ENCODE measurements around the gene LBP. TPM values are rescaled to one million over a fixed set of nuclear protein-coding genes. Genes with fewer than 3 reads are reported as not detected.

Gene LBP
- polyA plus RNA-seq, 1 donor from 2014 or later: not detected

DNA sequence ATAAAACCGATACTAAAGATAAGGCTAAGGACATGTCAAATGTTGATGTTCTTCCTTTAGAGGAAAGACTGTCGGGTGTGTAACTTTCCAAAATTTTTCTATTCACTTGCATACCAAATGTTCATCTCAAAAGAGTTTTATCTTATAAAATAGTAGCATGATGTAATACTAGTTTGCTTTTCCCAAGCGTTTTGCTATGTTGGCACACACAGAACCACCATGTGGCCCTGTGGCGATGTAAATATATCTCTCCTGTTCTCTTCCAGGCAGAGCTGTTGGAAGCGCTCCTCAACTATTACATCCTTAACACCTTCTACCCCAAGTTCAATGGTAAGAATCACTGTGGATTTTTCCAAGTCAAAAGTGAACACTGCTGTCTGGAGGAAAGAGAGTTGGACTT is 26.5 kb downstream of the LBP start:
- Histone ChIP-seq H3F3A (ENCODE audit: insufficient read depth, low read length, poor library complexity, severe bottlenecking) (no peaks in the 10 kb centered on the region), H3K4me3 (ENCODE audit: low read length) (no peak overlapping the region), H3K9ac (ENCODE audit: low read length) (no peak overlapping the region), H3K9me3 (ENCODE audit: low read length) (no peaks in the 10 kb centered on the region), H3K27me3 (ENCODE audit: insufficient read depth, low read depth, low read length) (no peaks in the 10 kb centered on the region), H2AFZ (ENCODE audit: low read depth, low read length) (no peak overlapping the region), H3K4me2 (ENCODE audit: low read length) (no peak overlapping the region), H3K9me2 (ENCODE audit: insufficient read depth, low read length) (no peaks in the 10 kb centered on the region), H3K36me3 (ENCODE audit: insufficient read depth, low read length) (no peaks in the 10 kb centered on the region), H4K20me1 (ENCODE audit: insufficient read depth) (no peaks in the 10 kb centered on the region), H3K27ac (ENCODE audit: low read length) (no peak overlapping the region), H3K79me2 (replicated peaks; ENCODE audit: insufficient read depth, low read length) (no peaks in the 10 kb centered on the region)
- TF ChIP-seq POLR2AphosphoS5 (IDR thresholded peaks at IDR 0.05): no peak
- no peak for TF ChIP-seq TAF1 (IDR thresholded peaks at IDR 0.05; ENCODE audit: low read depth)
- no peak for TF ChIP-seq SMC3 (conservative IDR thresholded peaks at IDR 0.05; ENCODE audit: poor library complexity)
- TF ChIP-seq RAD21 (conservative IDR thresholded peaks at IDR 0.05): no peak
- no peak for TF ChIP-seq EZH2 (IDR thresholded peaks at IDR 0.05; ENCODE audit: borderline replicate concordance, insufficient read depth, low read length, poor library complexity, severe bottlenecking)
- TF ChIP-seq, protein P1, sequence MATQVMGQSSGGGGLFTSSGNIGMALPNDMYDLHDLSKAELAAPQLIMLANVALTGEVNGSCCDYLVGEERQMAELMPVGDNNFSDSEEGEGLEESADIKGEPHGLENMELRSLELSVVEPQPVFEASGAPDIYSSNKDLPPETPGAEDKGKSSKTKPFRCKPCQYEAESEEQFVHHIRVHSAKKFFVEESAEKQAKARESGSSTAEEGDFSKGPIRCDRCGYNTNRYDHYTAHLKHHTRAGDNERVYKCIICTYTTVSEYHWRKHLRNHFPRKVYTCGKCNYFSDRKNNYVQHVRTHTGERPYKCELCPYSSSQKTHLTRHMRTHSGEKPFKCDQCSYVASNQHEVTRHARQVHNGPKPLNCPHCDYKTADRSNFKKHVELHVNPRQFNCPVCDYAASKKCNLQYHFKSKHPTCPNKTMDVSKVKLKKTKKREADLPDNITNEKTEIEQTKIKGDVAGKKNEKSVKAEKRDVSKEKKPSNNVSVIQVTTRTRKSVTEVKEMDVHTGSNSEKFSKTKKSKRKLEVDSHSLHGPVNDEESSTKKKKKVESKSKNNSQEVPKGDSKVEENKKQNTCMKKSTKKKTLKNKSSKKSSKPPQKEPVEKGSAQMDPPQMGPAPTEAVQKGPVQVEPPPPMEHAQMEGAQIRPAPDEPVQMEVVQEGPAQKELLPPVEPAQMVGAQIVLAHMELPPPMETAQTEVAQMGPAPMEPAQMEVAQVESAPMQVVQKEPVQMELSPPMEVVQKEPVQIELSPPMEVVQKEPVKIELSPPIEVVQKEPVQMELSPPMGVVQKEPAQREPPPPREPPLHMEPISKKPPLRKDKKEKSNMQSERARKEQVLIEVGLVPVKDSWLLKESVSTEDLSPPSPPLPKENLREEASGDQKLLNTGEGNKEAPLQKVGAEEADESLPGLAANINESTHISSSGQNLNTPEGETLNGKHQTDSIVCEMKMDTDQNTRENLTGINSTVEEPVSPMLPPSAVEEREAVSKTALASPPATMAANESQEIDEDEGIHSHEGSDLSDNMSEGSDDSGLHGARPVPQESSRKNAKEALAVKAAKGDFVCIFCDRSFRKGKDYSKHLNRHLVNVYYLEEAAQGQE (IDR thresholded peaks at IDR 0.05; ENCODE audit: borderline replicate concordance): no peak
- no peak for TF ChIP-seq MXI1 (conservative IDR thresholded peaks at IDR 0.05; ENCODE audit: poor library complexity, severe bottlenecking)
- TF ChIP-seq, protein P2, sequence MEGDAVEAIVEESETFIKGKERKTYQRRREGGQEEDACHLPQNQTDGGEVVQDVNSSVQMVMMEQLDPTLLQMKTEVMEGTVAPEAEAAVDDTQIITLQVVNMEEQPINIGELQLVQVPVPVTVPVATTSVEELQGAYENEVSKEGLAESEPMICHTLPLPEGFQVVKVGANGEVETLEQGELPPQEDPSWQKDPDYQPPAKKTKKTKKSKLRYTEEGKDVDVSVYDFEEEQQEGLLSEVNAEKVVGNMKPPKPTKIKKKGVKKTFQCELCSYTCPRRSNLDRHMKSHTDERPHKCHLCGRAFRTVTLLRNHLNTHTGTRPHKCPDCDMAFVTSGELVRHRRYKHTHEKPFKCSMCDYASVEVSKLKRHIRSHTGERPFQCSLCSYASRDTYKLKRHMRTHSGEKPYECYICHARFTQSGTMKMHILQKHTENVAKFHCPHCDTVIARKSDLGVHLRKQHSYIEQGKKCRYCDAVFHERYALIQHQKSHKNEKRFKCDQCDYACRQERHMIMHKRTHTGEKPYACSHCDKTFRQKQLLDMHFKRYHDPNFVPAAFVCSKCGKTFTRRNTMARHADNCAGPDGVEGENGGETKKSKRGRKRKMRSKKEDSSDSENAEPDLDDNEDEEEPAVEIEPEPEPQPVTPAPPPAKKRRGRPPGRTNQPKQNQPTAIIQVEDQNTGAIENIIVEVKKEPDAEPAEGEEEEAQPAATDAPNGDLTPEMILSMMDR (IDR thresholded peaks at IDR 0.05; ENCODE audit: poor library complexity, severe bottlenecking): no peak
- TF ChIP-seq EP300 (conservative IDR thresholded peaks at IDR 0.05; ENCODE audit: poor library complexity, severe bottlenecking): no peak

DNA sequence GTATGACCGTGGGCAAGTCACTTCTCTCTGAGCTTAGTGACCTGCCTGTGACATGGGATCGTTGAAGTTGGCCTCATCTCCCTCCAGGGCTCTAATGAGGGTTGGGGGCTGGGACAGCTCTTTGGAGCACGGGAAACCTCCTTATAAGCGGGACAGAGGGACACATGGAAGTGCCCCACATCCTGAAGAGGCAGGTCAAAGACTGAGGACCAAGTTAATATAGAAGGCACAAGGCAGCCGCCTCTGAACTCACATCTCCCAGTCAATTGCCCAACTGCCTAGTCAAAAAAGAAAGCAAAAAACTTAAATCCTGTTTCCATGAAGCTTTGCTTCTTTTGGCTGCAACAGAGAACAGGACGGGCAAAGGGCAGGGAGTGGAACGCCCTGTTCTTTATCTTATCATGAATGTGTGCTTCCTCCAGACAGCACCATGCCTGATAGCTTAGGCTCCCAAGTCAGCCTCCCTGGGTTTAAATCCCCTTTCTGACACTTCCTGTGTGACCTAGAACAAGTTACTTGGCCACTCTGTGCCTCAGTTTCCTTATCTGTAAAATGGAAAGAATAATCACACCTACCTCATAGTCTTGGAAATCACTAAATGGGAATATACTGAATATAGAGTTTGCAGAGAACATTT is 27.1 kb downstream of the LBP start:
- Histone ChIP-seq H3F3A (ENCODE audit: insufficient read depth, low read length, poor library complexity, severe bottlenecking) (no peaks in the 10 kb centered on the region), H3K27me3 (ENCODE audit: insufficient read depth, low read depth, low read length) (no peaks in the 10 kb centered on the region), H3K9ac (ENCODE audit: low read length) (no peak overlapping the region), H2AFZ (ENCODE audit: low read depth, low read length) (no peak overlapping the region), H4K20me1 (ENCODE audit: insufficient read depth) (no peaks in the 10 kb centered on the region), H3K4me2 (ENCODE audit: low read length) (no peak overlapping the region), H3K9me2 (ENCODE audit: insufficient read depth, low read length) (no peaks in the 10 kb centered on the region), H3K4me3 (ENCODE audit: low read length) (no peak overlapping the region), H3K9me3 (ENCODE audit: low read length) (no peaks in the 10 kb centered on the region), H3K79me2 (replicated peaks; ENCODE audit: insufficient read depth, low read length) (no peaks in the 10 kb centered on the region), H3K36me3 (ENCODE audit: insufficient read depth, low read length) (no peaks in the 10 kb centered on the region), H3K27ac (ENCODE audit: low read length) (no peak overlapping the region)
- no peak for TF ChIP-seq TAF1 (IDR thresholded peaks at IDR 0.05; ENCODE audit: low read depth)
- TF ChIP-seq EZH2 (IDR thresholded peaks at IDR 0.05; ENCODE audit: borderline replicate concordance, insufficient read depth, low read length, poor library complexity, severe bottlenecking): no peak
- no peak for TF ChIP-seq RAD21 (conservative IDR thresholded peaks at IDR 0.05)
- TF ChIP-seq EP300 (conservative IDR thresholded peaks at IDR 0.05; ENCODE audit: poor library complexity, severe bottlenecking): no peak
- no peak for TF ChIP-seq MXI1 (conservative IDR thresholded peaks at IDR 0.05; ENCODE audit: poor library complexity, severe bottlenecking)
- TF ChIP-seq SMC3 (conservative IDR thresholded peaks at IDR 0.05; ENCODE audit: poor library complexity): no peak
- TF ChIP-seq, protein P1 (IDR thresholded peaks at IDR 0.05; ENCODE audit: borderline replicate concordance): no peak
- TF ChIP-seq POLR2AphosphoS5 (IDR thresholded peaks at IDR 0.05): no peak
- TF ChIP-seq, protein P2 (IDR thresholded peaks at IDR 0.05; ENCODE audit: poor library complexity, severe bottlenecking): no peak

Measured in neural cell (in vitro differentiated cells).